Activated naive CD4-positive, alpha-beta T cell treated with anti-CD3 and anti-CD28 coated beads, Interleukin-2, amount 50 U/mL, for 72 hours (primary cell): ENCODE data around the gene RNF44. TPM values are rescaled to one million over a fixed set of nuclear protein-coding genes. Genes with fewer than 3 reads are reported as not detected.
A peak's percentile ranks its signal among the peaks of the same experiment; 100 is the strongest.

Experiments used
- ATAC-seq, 2 donors: fragments of 150-1000 bp; cut with Tn5 transposase; 2 replicates each; pipeline ENCODE4 v1.10.0; 2021; ENCODE audit warnings: mild to moderate bottlenecking in 2 of 2, moderate library complexity in 2 of 2
- DNase-seq, 2 donors: peaks; one replicate each; pipeline ENCODE4 v3.0.0; 2021 to 2022; ENCODE audit warnings: low spot score in 2 of 2
- H3K27ac Mint-ChIP-seq, 2 donors: one replicate each; pipeline ENCODE4 v1.8.0; 2022; ENCODE audit warnings: mild to moderate bottlenecking in 2 of 2, mixed read lengths in 2 of 2
- H3K36me3 Mint-ChIP-seq, 2 donors: one replicate each; pipeline ENCODE4 v1.8.0; 2022; ENCODE audit warnings: mixed read lengths in 2 of 2
- H3K9me3 Mint-ChIP-seq, 2 donors: one replicate each; pipeline ENCODE4 v1.8.0; 2022; ENCODE audit warnings: mixed read lengths in 2 of 2
- total RNA-seq, 2 donors: library from RNA; stranded (reverse); gene quantifications; one replicate each; pipeline ENCODE4 v1.2.3, GENCODE V29; 2022

The RNF44 gene
- total RNA-seq, 2 donors from 2014 or later: 83.5 to 136 TPM

GRCh38 chr5:176486189-176486757, 50.9 kb downstream of the RNF44 start:
- Mint-ChIP-seq H3K9me3 (no peaks in the 10 kb centered on the region), H3K36me3 (peaks cover 4 to 13% of the 10 kb centered on the region in 2 donors), H3K27ac (no peak overlapping the region)
- DNase-seq: no peak
- ATAC-seq: no peak

GRCh38 chr5:176485176-176485575, 52.0 kb downstream of the RNF44 start:
- DNase-seq (no peak), ATAC-seq (no peak)
- Mint-ChIP-seq H3K9me3 (no peaks in the 10 kb centered on the region), H3K27ac (no peak overlapping the region), H3K36me3 (peaks cover 4 to 13% of the 10 kb centered on the region in 2 donors)

- Mint-ChIP-seq H3K36me3 (peaks cover 3 to 12% of the 10 kb centered on the region in 2 donors), H3K9me3 (no peaks in the 10 kb centered on the region), H3K27ac (no peak overlapping the region)
- peak; percentile 53 to 70 for ATAC-seq
- no peak for DNase-seq
Measured at GRCh38 chr5:176481711-176482110, 55.5 kb downstream of the RNF44 start.

Other genes with a start within 250 kb of the RNF44 start
- 10 to 100 TPM; 58.3 to 58.9 TPM for gene KIAA1191, start 175.6 kb downstream of the RNF44 start, total RNA-seq
- 10 to 100 TPM in 1 of 2 donors, 1 to 10 TPM in 1; 3.1 to 19.1 TPM for gene ARL10, start 171.9 kb downstream of the RNF44 start, total RNA-seq
- 10 to 100 TPM; 42.1 to 67.7 TPM for gene NOP16, start 148.8 kb downstream of the RNF44 start, total RNA-seq
- gene HIGD2A, start 148.7 kb downstream of the RNF44 start, total RNA-seq: 100 to 1,000 TPM; 120 to 154 TPM
- gene CLTB, start 120.9 kb downstream of the RNF44 start, total RNA-seq: 10 to 100 TPM; 41.8 to 48.6 TPM
- gene FAF2, start 89.0 kb downstream of the RNF44 start, total RNA-seq: 10 to 100 TPM; 36.3 to 37.7 TPM
- under 1 TPM; 0.05 to 0.54 TPM for gene CDHR2, start 11.9 kb upstream of the RNF44 start, total RNA-seq
- 1 to 10 TPM; 4.6 to 5.1 TPM for gene GPRIN1, start 72.8 kb upstream of the RNF44 start, total RNA-seq
- gene SNCB, start 93.1 kb upstream of the RNF44 start, total RNA-seq: 1 to 10 TPM in 1 of 2 donors, not detected in 1; 1.2 TPM
- not detected for gene EIF4E1B, start 93.3 kb upstream of the RNF44 start, total RNA-seq
- gene TSPAN17, start 110.1 kb upstream of the RNF44 start, total RNA-seq: 10 to 100 TPM; 14.3 to 30.9 TPM